H1 (cell line): ENCODE measurements around the gene TNFSF12. TPM values are rescaled to one million over a fixed set of nuclear protein-coding genes. Genes with fewer than 3 reads are reported as not detected.

Experiments used
- CTCF ChIP-seq, 3 experiments: IDR thresholded peaks; 1 replicate in 2 of 3; 2 replicates in 1 of 3; pipeline versions ENCODE4 v1.5.1 to v1.6.1; 2011; ENCODE audit warnings: low read length in 3 of 3, mild to moderate bottlenecking in 3 of 3, inconsistent platforms in 2 of 3, low read depth in 1 of 3, moderate library complexity in 1 of 3; ENCODE audit not compliant: insufficient read depth in 1 of 3; ENCODE audit errors: control extremely low read depth in 1 of 3
- RFX5 ChIP-seq: IDR thresholded peaks from 2 replicates; pipeline ENCODE4 v1.6.1; 2011; ENCODE audit warnings: low read depth, low read length, improper control_type of control experiment, borderline replicate concordance
- TAF7 ChIP-seq: optimal IDR thresholded peaks from 2 replicates; pipeline ENCODE3; 2011; ENCODE audit warnings: low read depth, mild to moderate bottlenecking, inconsistent platforms, low read length, moderate library complexity, borderline replicate concordance
- polyA plus RNA-seq, 7 experiments: library from polyadenylated mRNA; depleted of rRNA in 3 of 7; stranded (reverse) in 5 of 7; unstranded in 2 of 7; fragments of >200 nt in 5 of 7; fragments of 200-250 nt in 2 of 7; gene quantifications; 1 replicate in 5 of 7; 2 replicates in 1 of 7; 4 replicates in 1 of 7; pipeline versions ENCODE4 v1.2.1 to v1.2.3, GENCODE V29; 2011 to 2013; ENCODE audit warnings: missing spikeins in 2 of 7, mixed read lengths in 2 of 7
- total RNA-seq: library from RNA; stranded (reverse); fragmentation: NEBNext Ultra II Directional; extraction: Animal tissue kit (Norgen Biotek cat#: 25700); gene quantifications from 2 replicates; pipeline ENCODE4 v1.2.1, GENCODE V29; 2021

The TNFSF12 gene
- total and polyA plus RNA-seq, 2 of the 8 experiments (the other 6 are each of a cell fraction or from before 2014, with no cell fraction given), result 7.2 to 9.6 TPM

DNA sequence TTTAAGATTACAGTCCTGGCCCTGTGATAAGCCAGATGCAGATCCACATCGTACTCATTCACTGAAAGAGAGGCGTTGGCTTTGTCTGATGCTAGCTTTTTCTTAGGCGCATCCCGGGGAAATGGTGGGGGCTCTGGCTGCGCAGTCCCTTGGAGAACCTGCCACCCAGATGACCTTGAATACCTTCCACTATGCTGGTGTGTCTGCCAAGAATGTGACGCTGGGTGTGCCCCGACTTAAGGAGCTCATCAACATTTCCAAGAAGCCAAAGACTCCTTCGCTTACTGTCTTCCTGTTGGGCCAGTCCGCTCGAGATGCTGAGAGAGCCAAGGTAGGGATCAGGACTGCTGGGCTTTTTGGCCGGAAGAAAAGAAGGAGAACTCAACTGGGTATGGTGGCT is 40.7 kb upstream of the TNFSF12 start (continued):
- TF ChIP-seq CTCF (IDR thresholded peaks at IDR 0.05; ENCODE audit: control extremely low read depth in 1 of 3, insufficient read depth in 1 of 3, low read depth in 1 of 3, low read length in 3 of 3) (no peak), TAF7 (no peak), RFX5 (no peak)
